ENCODE results near the gene CDK19. TPM values are rescaled to one million over a fixed set of nuclear protein-coding genes. Genes with fewer than 3 reads are reported as not detected.
A peak's percentile ranks its signal among the peaks of the same experiment; 100 is the strongest.

Gene CDK19
- total and polyA plus RNA-seq, 2 experiments from 2014 or later = 7.7 to 10.1 TPM

- TF ChIP-seq JUNB (IDR thresholded peaks at IDR 0.05; ENCODE audit: unreplicated experiment) (no peak), CREB1 (CRISPR knock-in tag; IDR thresholded peaks at IDR 0.05; ENCODE audit: low read depth) (no peak), ETS1 (IDR thresholded peaks at IDR 0.05) (no peak), ZNF331 (CRISPR knock-in tag; IDR thresholded peaks at IDR 0.05; ENCODE audit: low read depth) (no peak), ZNF114 (CRISPR knock-in tag; IDR thresholded peaks at IDR 0.05) (no peak), POLR2AphosphoS5 (IDR thresholded peaks at IDR 0.05; ENCODE audit: low read depth) (no peak), EZH2 (IDR thresholded peaks at IDR 0.05; ENCODE audit: low read depth, unreplicated experiment) (no peak), EZH2phosphoT487 (IDR thresholded peaks at IDR 0.05; ENCODE audit: unreplicated experiment) (no peak), REST (IDR thresholded peaks at IDR 0.05; ENCODE audit: unreplicated experiment) (no peak), NANOG (IDR thresholded peaks at IDR 0.05; ENCODE audit: borderline replicate concordance) (no peak)
Observed at GRCh38 chr6:110714143-110714542, 101.1 kb downstream of the CDK19 start (continued).

GRCh38 chr6:110712238-110712637 lies 103.0 kb downstream of the CDK19 start:
- DNase-seq (ENCODE audit: low spot score) (no peak), ATAC-seq (no peak)
- H3K4me2 ChIP-seq = no peak overlapping the region
- H3K36me3 ChIP-seq (ENCODE audit: insufficient read depth) = no peaks in the 10 kb centered on the region
- peaks cover 41% of the 10 kb centered on the region for H3K4me1 ChIP-seq (ENCODE audit: insufficient read depth)
- no peaks in the 10 kb centered on the region for H3K9me2 ChIP-seq (ENCODE audit: insufficient read depth)
- H3K4me3 ChIP-seq = no peak overlapping the region
- Mint-ChIP-seq H3K36me3 (ENCODE audit: low read depth) (peaks cover 2% of the 10 kb centered on the region; the same call in 1 of the 3 replicates), H3K4me1 (peaks cover 30% of the 10 kb centered on the region), H3K9me3 (no peaks in the 10 kb centered on the region), H3K27me3 (ENCODE audit: insufficient read depth, low read depth, poor library complexity) (peaks cover 2% of the 10 kb centered on the region), H3K4me3 (no peak overlapping the region), H3K27ac (peak overlapping the region; percentile 48; the same call in 1 of the 2 replicates)
- no peaks in the 10 kb centered on the region for H3K79me2 ChIP-seq (replicated peaks; ENCODE audit: insufficient read depth)
- H3F3A ChIP-seq (replicated peaks; ENCODE audit: low read depth) = no peaks in the 10 kb centered on the region
- no peaks in the 10 kb centered on the region for H3K27me3 ChIP-seq (ENCODE audit: insufficient read depth)
- H4K20me1 ChIP-seq (replicated peaks; ENCODE audit: insufficient read depth) = no peaks in the 10 kb centered on the region
- H3K27ac ChIP-seq (ENCODE audit: low read depth) = no peak overlapping the region
- no peak overlapping the region for H2AFZ ChIP-seq
- no peak for TF ChIP-seq ZNF331 (CRISPR knock-in tag; IDR thresholded peaks at IDR 0.05; ENCODE audit: low read depth)
- TF ChIP-seq EZH2 (IDR thresholded peaks at IDR 0.05; ENCODE audit: low read depth, unreplicated experiment) = no peak
- no peak for TF ChIP-seq EZH2phosphoT487 (IDR thresholded peaks at IDR 0.05; ENCODE audit: unreplicated experiment)
- no peak for TF ChIP-seq ETS1 (IDR thresholded peaks at IDR 0.05)
- TF ChIP-seq POLR2AphosphoS5 (IDR thresholded peaks at IDR 0.05; ENCODE audit: low read depth) = no peak
- no peak for TF ChIP-seq CREB1 (CRISPR knock-in tag; IDR thresholded peaks at IDR 0.05; ENCODE audit: low read depth)
- no peak for TF ChIP-seq NANOG (IDR thresholded peaks at IDR 0.05; ENCODE audit: borderline replicate concordance)
- TF ChIP-seq ZNF114 (CRISPR knock-in tag; IDR thresholded peaks at IDR 0.05) = no peak
- no peak for TF ChIP-seq JUNB (IDR thresholded peaks at IDR 0.05; ENCODE audit: unreplicated experiment)
- TF ChIP-seq CTCF (conservative IDR thresholded peaks at IDR 0.05; ENCODE audit: low read depth in 2 of 2) = no peak
